ENCODE measurements around the gene ACTR6.

- TF ChIP-seq CTCF (IDR thresholded peaks at IDR 0.05; ENCODE audit: low read length): no peak
- TF ChIP-seq EZH2 (IDR thresholded peaks at IDR 0.05; ENCODE audit: borderline replicate concordance, low read length): no peak
Measured at GRCh38 chr12:100199023-100199346, 1.6 kb upstream of the ACTR6 start.
